Activated naive CD4-positive, alpha-beta T cell treated with anti-CD3 and anti-CD28 coated beads, Interleukin-2, amount 50 U/mL, for 24 hours (primary cell): ENCODE results near the gene CAPN12.

ENCODE experiments used
- H3K27ac Mint-ChIP-seq: one replicate; pipeline ENCODE4 v1.8.0; 2021; ENCODE audit warnings: mild to moderate bottlenecking, mixed read lengths
- H3K27me3 Mint-ChIP-seq: one replicate; pipeline ENCODE4 v1.8.0; 2021; ENCODE audit warnings: mixed read lengths
- H3K36me3 Mint-ChIP-seq: one replicate; pipeline ENCODE4 v1.8.0; 2021; ENCODE audit warnings: mixed read lengths
- H3K4me1 Mint-ChIP-seq: one replicate; pipeline ENCODE4 v1.8.0; 2021; ENCODE audit warnings: mixed read lengths
- H3K4me3 Mint-ChIP-seq: one replicate; pipeline ENCODE4 v1.8.0; 2021; ENCODE audit warnings: mild to moderate bottlenecking, mixed read lengths
- H3K9me3 Mint-ChIP-seq: one replicate; pipeline ENCODE4 v1.8.0; 2021; ENCODE audit warnings: mixed read lengths

Gene CAPN12

DNA sequence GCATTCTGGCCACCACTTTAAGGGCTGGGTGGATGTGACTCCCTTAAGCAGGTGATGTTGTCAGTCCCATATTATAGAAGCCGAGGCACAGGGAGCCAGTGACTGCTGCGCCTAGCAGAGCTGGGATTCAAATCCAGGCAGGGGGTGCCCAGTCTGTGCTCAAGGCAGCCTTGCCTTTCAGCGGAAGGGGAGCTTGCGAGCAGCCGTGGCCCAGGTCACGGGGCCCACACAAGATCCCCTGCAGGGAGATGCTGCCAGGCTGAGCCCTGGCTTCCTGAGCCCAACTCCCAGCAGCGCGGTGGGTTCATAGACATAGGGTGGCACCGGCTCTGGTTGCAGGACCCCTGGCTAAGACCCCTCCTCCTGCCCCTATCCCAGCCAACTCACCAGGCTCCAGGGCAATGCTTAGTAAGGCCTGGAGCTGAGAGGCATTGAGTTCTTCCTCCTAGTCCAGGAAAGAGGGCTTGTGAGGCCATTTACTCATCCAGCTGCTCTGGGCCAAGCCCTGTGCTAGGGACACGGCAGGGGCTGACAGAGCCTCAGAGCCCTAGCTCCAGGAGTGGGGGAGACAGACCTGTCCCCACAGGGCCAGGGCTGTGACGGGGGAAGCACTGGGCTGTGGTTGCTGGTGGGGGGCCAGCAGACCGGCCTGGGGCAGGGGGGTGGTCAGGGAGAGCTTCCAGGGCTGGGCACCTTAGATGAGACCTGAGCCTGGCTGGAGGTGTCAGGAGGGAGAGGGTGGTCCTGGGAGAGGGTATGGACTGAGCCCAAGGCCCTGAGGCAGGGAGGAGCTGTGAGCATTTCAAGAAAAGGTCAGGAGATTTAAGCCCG, 9.6 kb downstream of the CAPN12 start:
- H3K4me3 Mint-ChIP-seq: peak overlapping the region; percentile 78
- peak overlapping the region; percentile 78 for H3K27ac Mint-ChIP-seq
- H3K27me3 Mint-ChIP-seq: peaks cover 3% of the 10 kb centered on the region
- peaks cover 35% of the 10 kb centered on the region for H3K4me1 Mint-ChIP-seq
- no peaks in the 10 kb centered on the region for H3K36me3 Mint-ChIP-seq
- H3K9me3 Mint-ChIP-seq: no peaks in the 10 kb centered on the region

GRCh38 chr19:38734176-38734425, 10.2 kb downstream of the CAPN12 start:
- Mint-ChIP-seq H3K9me3 (no peaks in the 10 kb centered on the region), H3K4me3 (no peak overlapping the region), H3K4me1 (peaks cover 38% of the 10 kb centered on the region), H3K27ac (no peak overlapping the region), H3K27me3 (peaks cover 3% of the 10 kb centered on the region), H3K36me3 (no peaks in the 10 kb centered on the region)

- Mint-ChIP-seq H3K4me1 (peaks cover 36% of the 10 kb centered on the region), H3K4me3 (no peak overlapping the region), H3K27ac (no peak overlapping the region), H3K27me3 (peaks cover 3% of the 10 kb centered on the region), H3K9me3 (no peaks in the 10 kb centered on the region), H3K36me3 (no peaks in the 10 kb centered on the region)
Observed at GRCh38 chr19:38733493-38734175, 10.6 kb downstream of the CAPN12 start.

- H3K4me3 Mint-ChIP-seq: no peak overlapping the region
- H3K4me1 Mint-ChIP-seq: peaks cover 33% of the 10 kb centered on the region
- no peaks in the 10 kb centered on the region for H3K36me3 Mint-ChIP-seq
- H3K9me3 Mint-ChIP-seq: no peaks in the 10 kb centered on the region
- H3K27me3 Mint-ChIP-seq: peaks cover 3% of the 10 kb centered on the region
- H3K27ac Mint-ChIP-seq: no peak overlapping the region
Observed at GRCh38 chr19:38733241-38733492, 11.1 kb downstream of the CAPN12 start.

DNA sequence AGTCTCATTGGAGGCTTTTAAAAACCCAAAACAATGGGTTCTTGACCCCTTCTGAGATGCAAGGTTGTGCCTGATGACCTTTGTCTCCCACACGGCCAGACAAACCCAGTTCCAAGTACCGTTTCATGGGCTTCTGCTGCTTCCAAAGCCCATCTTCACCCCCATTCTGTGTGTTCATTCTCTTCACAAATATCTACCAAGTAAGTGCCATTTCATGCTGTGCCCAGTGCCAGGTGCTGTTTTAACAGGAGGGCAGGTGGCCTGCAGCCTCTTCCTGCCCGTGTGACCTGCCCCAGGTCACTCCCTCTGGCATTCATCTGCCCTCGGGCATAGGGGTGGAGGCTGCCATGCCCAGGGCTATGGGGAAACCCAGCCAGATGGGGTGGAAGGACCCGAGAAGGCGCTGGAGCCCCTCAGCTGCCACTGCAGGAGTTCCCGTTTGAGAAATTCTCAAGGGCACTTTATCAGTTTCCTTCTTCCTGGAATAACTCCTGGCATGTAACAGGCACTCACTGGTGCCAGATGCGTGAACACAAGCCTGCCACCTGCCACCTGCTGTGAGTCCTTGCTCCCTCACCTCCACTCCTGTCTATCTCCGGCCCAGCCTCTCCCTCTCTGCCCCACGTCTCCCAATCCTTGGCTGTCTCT, 12.5 kb downstream of the CAPN12 start:
- peaks cover 28% of the 10 kb centered on the region for H3K4me1 Mint-ChIP-seq
- no peaks in the 10 kb centered on the region for H3K9me3 Mint-ChIP-seq
- peak overlapping the region; percentile 79 for H3K27ac Mint-ChIP-seq
- no peak overlapping the region for H3K4me3 Mint-ChIP-seq
- no peaks in the 10 kb centered on the region for H3K27me3 Mint-ChIP-seq
- H3K36me3 Mint-ChIP-seq: no peaks in the 10 kb centered on the region

DNA sequence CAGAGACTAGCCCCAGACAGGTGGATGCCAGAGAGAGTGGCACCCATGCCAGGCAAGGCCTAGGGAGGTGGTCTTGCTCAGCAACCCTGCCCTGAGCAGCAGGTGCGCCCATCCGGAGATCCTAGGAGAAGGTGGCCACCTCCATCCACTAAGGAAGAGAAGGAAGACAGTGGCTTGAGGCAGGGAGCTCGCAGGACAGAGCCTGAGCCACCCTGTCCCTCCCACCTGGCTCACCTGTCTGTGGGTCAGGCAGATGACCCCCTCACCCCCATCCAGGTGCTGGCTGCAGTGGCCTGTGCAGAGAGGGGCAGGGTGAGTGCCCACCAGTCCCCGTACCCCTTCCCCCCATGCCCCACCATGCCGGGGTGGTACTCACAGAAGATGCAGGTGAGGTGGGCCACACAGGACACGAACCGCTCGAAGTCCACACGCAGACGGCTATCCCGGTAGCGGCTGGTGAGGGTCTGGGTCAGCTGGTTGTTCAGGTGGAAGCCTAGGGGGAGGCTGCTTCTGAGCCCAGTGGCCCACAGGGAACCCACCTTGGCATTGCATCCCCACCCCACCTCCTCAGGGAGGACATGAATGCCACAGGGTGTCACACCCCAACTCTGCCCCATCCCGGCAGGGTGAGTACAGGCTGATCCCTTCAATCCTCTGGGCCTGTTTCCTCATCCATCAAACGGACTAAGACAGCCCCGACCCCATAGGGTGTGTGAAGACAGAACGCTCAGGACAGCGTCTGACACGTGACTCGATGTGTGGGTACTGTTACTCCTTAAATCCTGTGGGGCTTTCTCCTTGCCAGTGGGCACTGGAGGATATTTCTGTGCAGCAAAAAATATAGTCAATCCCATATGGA, 13.3 kb downstream of the CAPN12 start:
- H3K4me3 Mint-ChIP-seq: no peak overlapping the region
- no peaks in the 10 kb centered on the region for H3K9me3 Mint-ChIP-seq
- peaks cover 24% of the 10 kb centered on the region for H3K4me1 Mint-ChIP-seq
- H3K27me3 Mint-ChIP-seq: no peaks in the 10 kb centered on the region
- H3K27ac Mint-ChIP-seq: no peak overlapping the region
- H3K36me3 Mint-ChIP-seq: no peaks in the 10 kb centered on the region

GRCh38 chr19:38730470-38730730, 13.9 kb downstream of the CAPN12 start:
- H3K36me3 Mint-ChIP-seq: no peaks in the 10 kb centered on the region
- H3K27ac Mint-ChIP-seq: peak overlapping the region; percentile 70
- peaks cover 23% of the 10 kb centered on the region for H3K4me1 Mint-ChIP-seq
- no peaks in the 10 kb centered on the region for H3K9me3 Mint-ChIP-seq
- H3K4me3 Mint-ChIP-seq: no peak overlapping the region
- no peaks in the 10 kb centered on the region for H3K27me3 Mint-ChIP-seq

- Mint-ChIP-seq H3K9me3 (no peaks in the 10 kb centered on the region), H3K27ac (peak overlapping the region; percentile 70), H3K27me3 (no peaks in the 10 kb centered on the region), H3K4me3 (no peak overlapping the region), H3K36me3 (no peaks in the 10 kb centered on the region), H3K4me1 (peaks cover 17% of the 10 kb centered on the region)
Observed at GRCh38 chr19:38729653-38730469, 14.4 kb downstream of the CAPN12 start.

DNA sequence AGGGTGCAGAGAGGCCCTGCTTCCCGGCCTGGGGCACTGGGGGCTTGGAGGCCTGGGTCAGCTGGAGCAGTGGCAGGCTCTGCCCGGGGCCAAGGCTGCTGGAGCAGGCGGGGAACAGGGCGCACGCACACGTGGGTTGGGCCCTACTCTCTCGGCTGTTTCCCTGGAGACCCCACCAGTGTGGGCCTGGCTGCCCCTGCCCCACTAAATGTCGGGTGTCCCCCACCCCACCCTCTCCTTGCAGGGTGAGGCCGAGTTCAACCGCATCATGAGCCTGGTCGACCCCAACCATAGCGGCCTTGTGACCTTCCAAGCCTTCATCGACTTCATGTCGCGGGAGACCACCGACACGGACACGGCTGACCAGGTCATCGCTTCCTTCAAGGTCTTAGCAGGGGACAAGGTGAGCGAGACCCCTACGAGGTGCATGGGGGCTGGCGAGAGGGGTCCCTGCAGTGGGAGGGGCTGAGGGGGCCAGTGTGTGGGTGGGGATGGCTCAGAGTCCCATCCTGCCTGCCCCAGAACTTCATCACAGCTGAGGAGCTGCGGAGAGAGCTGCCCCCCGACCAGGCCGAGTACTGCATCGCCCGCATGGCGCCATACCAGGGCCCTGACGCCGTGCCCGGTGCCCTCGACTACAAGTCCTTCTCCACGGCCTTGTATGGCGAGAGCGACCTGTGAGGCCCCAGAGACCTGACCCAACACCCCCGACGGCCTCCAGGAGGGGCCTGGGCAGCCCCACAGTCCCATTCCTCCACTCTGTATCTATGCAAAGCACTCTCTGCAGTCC, 15.3 kb downstream of the CAPN12 start:
- H3K4me3 Mint-ChIP-seq: no peak overlapping the region
- H3K9me3 Mint-ChIP-seq: no peaks in the 10 kb centered on the region
- no peaks in the 10 kb centered on the region for H3K36me3 Mint-ChIP-seq
- H3K27me3 Mint-ChIP-seq: no peaks in the 10 kb centered on the region
- no peak overlapping the region for H3K27ac Mint-ChIP-seq
- H3K4me1 Mint-ChIP-seq: peaks cover 9% of the 10 kb centered on the region

DNA sequence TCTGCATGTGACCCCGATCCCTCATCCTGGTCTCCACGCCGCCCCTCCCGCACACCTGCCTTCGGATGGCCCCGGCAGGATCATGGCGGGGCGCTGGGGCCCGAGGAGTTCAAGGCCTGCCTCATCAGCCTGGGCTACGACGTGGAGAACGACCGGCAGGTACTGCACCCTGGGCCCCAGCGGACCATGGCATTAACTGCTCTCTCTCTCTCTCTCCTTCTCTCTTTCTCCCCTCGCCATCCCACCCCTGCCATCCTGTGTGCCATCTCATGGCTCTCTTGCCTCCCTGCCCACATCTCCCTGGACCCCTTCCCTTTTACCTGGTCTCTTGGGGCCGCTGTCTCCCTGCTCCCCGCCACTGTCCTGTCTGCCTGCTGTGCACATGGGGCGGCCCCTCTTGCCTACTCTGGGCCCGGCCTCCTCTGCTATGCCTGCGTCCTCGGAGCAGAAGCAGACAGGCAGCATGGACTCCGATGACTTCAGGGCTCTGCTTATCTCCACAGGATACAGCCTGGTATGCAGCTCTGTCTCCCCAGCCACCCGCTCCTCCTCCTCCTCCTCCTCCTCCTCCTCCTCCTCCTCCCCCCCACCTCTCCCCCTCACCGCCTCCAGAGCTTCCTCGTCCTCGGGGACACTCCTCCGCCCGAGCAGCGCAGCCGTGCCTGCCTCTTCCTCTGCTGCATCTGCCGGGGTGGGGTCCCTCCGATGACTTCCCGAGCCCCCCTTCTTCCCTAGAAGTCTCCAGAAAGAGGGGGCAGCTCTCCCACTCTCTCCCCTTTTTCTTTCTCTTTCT, 16.2 kb downstream of the CAPN12 start:
- Mint-ChIP-seq H3K9me3 (no peaks in the 10 kb centered on the region), H3K4me3 (no peak overlapping the region), H3K27me3 (no peaks in the 10 kb centered on the region), H3K36me3 (no peaks in the 10 kb centered on the region), H3K4me1 (peaks cover 9% of the 10 kb centered on the region), H3K27ac (no peak overlapping the region)

GRCh38 chr19:38727306-38727867, 16.9 kb downstream of the CAPN12 start:
- Mint-ChIP-seq H3K27me3 (no peaks in the 10 kb centered on the region), H3K36me3 (no peaks in the 10 kb centered on the region), H3K4me3 (no peak overlapping the region), H3K4me1 (peaks cover 9% of the 10 kb centered on the region), H3K27ac (no peak overlapping the region), H3K9me3 (no peaks in the 10 kb centered on the region)

GRCh38 chr19:38726761-38727301, 17.4 kb downstream of the CAPN12 start:
- Mint-ChIP-seq H3K4me3 (no peak overlapping the region), H3K27ac (no peak overlapping the region), H3K27me3 (no peaks in the 10 kb centered on the region), H3K4me1 (peaks cover 9% of the 10 kb centered on the region), H3K36me3 (no peaks in the 10 kb centered on the region), H3K9me3 (no peaks in the 10 kb centered on the region)

DNA sequence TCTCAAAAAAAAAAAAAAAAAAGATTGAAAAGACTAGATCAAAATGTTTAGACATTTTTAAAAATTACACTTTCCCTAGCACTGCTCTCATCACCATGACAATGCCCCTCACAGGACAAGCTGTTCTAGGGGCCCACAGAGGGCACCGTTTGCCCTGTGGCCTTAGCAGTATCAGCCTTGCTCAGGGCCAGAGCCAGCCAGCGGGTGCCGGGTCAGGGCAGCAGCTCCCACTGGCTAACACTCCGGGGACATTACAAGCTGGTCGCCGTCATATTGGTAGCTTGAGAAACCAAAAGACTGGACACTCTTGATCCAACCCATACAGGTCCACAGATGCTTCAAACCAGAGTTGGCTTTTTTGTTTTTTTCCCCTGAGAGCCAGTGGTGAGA, 18.0 kb downstream of the CAPN12 start:
- no peaks in the 10 kb centered on the region for H3K27me3 Mint-ChIP-seq
- peaks cover 9% of the 10 kb centered on the region for H3K4me1 Mint-ChIP-seq
- no peaks in the 10 kb centered on the region for H3K9me3 Mint-ChIP-seq
- no peak overlapping the region for H3K4me3 Mint-ChIP-seq
- H3K36me3 Mint-ChIP-seq: no peaks in the 10 kb centered on the region
- H3K27ac Mint-ChIP-seq: no peak overlapping the region
